ENCODE results near the gene PSPC1.
"Not testable (repeated sequence)": the region's sequence is repeated elsewhere in the genome, so short reads cannot be mapped to it uniquely, and the experiment has no call there.

Gene PSPC1

DNA sequence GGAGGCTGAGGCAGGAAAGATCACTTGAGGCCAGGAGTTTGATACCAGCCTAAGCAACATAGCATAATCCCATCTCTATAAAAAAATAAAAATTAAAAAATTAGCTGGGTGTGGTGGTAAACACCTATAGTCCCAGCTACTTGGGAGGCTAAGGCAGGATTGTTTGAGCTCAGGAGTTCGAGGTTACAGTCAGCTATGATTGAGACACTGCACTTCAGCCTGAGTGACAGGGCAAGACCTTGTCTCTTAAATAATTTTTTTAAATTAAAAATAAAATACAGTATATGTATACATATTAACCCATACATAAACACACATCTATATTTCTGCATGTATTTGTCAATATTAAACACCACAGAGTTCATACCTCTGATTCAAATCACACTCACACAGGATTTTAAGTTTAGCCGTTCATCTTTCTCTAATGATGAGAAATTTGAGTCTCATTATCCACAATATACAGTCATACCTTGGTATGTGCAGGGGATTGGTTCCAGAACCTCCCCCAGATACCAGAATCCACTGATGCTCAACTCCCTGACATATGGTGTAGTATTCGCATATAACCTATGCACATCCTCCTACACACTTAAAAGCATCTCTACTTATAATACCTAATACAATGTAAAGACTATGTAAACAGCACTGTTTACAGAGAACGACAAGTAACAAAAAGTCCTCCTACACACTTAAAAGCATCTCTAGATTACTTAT, 44.7 kb downstream of the PSPC1 start:
- no peaks in the 10 kb centered on the region for H3K27me3 ChIP-seq (replicated peaks; ENCODE audit: control insufficient read depth, insufficient read depth, low read length)
- no peak for DNase-seq (ENCODE audit: extremely low read depth, insufficient read length)
- no peak overlapping the region for H3K4me3 ChIP-seq (replicated peaks; ENCODE audit: low read depth, low read length)
- H3K36me3 ChIP-seq (ENCODE audit: control insufficient read depth, insufficient read depth, low read length) = peaks cover 3% of the 10 kb centered on the region
- TF ChIP-seq, protein P1, sequence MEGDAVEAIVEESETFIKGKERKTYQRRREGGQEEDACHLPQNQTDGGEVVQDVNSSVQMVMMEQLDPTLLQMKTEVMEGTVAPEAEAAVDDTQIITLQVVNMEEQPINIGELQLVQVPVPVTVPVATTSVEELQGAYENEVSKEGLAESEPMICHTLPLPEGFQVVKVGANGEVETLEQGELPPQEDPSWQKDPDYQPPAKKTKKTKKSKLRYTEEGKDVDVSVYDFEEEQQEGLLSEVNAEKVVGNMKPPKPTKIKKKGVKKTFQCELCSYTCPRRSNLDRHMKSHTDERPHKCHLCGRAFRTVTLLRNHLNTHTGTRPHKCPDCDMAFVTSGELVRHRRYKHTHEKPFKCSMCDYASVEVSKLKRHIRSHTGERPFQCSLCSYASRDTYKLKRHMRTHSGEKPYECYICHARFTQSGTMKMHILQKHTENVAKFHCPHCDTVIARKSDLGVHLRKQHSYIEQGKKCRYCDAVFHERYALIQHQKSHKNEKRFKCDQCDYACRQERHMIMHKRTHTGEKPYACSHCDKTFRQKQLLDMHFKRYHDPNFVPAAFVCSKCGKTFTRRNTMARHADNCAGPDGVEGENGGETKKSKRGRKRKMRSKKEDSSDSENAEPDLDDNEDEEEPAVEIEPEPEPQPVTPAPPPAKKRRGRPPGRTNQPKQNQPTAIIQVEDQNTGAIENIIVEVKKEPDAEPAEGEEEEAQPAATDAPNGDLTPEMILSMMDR (IDR thresholded peaks at IDR 0.05; ENCODE audit: insufficient read depth, low read length, poor library complexity, severe bottlenecking) = no peak

DNA sequence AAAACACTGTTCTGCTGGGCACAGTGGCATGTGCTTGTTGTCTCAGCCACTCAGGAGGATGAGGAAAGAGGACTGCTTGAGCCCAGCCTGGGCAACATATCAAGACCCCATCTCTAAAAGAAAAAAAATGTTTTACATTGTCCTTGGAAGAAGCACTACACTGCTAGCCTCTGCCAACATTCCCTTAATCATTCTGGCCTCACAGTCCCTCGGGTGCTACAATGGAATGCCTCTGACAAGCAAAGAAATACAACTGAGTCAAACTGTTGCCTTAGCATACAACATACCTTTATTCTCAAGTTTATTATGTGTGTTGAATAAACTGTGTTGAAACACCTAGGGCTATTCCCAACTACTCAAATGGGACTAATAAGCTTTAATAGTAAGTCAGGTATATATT, 56.1 kb downstream of the PSPC1 start:
- no peak for DNase-seq (ENCODE audit: extremely low read depth, insufficient read length)
- no peaks in the 10 kb centered on the region for H3K27me3 ChIP-seq (replicated peaks; ENCODE audit: control insufficient read depth, insufficient read depth, low read length)
- no peak overlapping the region for H3K4me3 ChIP-seq (replicated peaks; ENCODE audit: low read depth, low read length)
- TF ChIP-seq, protein P1 (IDR thresholded peaks at IDR 0.05; ENCODE audit: insufficient read depth, low read length, poor library complexity, severe bottlenecking) = no peak
- H3K36me3 ChIP-seq (ENCODE audit: control insufficient read depth, insufficient read depth, low read length) = peaks cover 5% of the 10 kb centered on the region

DNA sequence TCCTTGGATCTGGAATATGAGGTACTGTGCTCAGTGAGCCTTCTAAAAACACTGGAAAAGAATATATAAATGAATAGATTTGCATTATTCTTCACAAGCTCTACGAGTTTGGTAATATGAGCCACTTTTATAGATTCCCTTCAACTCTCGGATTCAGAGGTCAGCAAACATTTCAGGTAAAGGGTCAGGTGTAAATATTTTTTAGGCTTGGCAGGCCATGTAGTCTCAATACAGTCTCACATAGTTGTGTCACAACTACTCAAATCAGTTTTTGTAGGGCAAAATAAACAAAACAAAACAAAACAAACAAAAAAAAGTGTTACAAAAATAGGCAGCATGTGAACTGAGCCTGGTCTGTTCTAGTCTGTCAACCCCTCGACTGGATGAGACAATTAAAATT, 57.4 kb downstream of the PSPC1 start:
- no peaks in the 10 kb centered on the region for H3K27me3 ChIP-seq (replicated peaks; ENCODE audit: control insufficient read depth, insufficient read depth, low read length)
- H3K36me3 ChIP-seq (ENCODE audit: control insufficient read depth, insufficient read depth, low read length) = peaks cover 5% of the 10 kb centered on the region
- no peak for DNase-seq (ENCODE audit: extremely low read depth, insufficient read length)
- no peak overlapping the region for H3K4me3 ChIP-seq (replicated peaks; ENCODE audit: low read depth, low read length)
- TF ChIP-seq, protein P1 (IDR thresholded peaks at IDR 0.05; ENCODE audit: insufficient read depth, low read length, poor library complexity, severe bottlenecking) = no peak

DNA sequence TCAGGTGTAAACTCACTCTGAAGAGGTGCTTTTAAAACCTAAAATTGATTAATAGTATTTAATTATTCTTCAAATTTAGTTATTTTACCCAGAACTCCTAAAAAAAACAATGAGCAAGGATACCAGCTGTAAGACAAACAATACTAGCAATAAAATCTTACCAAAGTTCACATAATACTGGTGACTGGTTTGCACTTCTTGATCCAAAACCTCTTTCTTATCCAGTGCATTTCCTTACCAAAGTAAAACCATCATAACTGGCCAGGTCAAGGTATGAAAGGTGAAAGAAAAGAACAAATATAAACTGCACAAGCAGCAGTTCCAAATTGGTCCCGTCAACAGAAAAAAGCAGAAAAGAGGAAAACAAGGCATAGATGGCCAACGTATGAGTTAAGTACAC, 62.7 kb downstream of the PSPC1 start:
- Histone ChIP-seq H3K36me3 (ENCODE audit: control insufficient read depth, insufficient read depth, low read length) (no peaks in the 10 kb centered on the region; the same call in none of the 2 replicates), H3K4me3 (replicated peaks; ENCODE audit: low read depth, low read length) (no peak overlapping the region), H3K27me3 (replicated peaks; ENCODE audit: control insufficient read depth, insufficient read depth, low read length) (no peaks in the 10 kb centered on the region)
- DNase-seq (ENCODE audit: extremely low read depth, insufficient read length) = no peak
- TF ChIP-seq, protein P1 (IDR thresholded peaks at IDR 0.05; ENCODE audit: insufficient read depth, low read length, poor library complexity, severe bottlenecking) = no peak

DNA sequence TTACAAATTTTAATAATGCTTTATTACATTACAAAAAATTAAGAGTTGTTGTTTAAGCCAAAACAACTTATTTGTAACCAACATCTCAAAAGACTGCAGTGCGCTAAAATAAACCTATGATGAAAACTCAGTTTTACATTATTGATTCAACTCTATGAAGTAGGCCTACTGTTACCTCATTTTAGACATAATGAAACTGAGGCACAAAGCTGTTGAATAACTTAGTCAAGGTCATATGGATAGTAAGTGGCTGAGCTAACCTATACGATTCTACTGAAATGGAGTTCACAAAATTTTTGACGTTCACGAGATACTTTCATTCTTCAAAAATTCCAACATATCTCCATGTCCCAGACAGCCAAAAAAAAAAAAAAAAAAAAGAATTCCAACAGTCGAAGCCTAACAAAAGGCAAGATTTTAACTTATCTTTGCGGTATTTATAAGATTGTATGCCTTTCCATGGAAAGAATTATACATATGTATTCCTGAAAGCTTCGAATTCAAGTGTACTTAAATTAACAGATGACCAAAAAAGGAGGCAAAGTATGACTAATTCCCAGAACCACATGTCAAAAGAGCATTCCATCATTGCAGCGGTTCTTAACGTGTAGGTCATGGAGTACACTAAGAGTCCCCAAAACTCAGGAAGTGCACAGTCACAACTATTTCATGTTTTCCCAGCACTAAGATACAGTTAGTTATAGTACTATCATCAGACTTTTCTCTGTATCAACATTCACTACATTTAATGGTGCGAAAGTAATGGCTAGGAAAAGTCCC, 69.4 kb downstream of the PSPC1 start:
- TF ChIP-seq, protein P1 (IDR thresholded peaks at IDR 0.05; ENCODE audit: insufficient read depth, low read length, poor library complexity, severe bottlenecking) = no peak
- no peaks in the 10 kb centered on the region for H3K27me3 ChIP-seq (replicated peaks; ENCODE audit: control insufficient read depth, insufficient read depth, low read length)
- DNase-seq (ENCODE audit: extremely low read depth, insufficient read length) = peak; percentile 6
- no peaks in the 10 kb centered on the region; the same call in 1 of the 2 replicates for H3K36me3 ChIP-seq (ENCODE audit: control insufficient read depth, insufficient read depth, low read length)
- H3K4me3 ChIP-seq (replicated peaks; ENCODE audit: low read depth, low read length) = no peak overlapping the region

DNA sequence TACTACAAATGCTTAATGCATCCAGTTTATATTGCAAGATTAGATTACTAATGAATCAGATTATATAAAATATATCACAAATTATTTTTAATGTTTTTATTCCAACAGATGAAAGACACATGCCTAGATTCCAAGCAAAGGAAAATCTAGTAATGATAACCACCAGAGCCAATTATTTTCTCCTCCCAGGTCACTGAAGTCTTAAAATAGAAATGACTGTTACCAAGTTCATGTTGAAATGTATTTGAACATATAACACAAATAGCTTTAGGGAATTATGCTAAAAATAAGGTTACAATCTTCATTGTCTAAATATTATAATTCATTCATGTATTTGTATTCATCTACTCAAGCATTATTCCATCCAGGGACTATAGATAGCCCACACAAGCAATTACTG, 73.0 kb downstream of the PSPC1 start:
- H3K4me3 ChIP-seq (replicated peaks; ENCODE audit: low read depth, low read length); H3K27me3 ChIP-seq (replicated peaks; ENCODE audit: control insufficient read depth, insufficient read depth, low read length); DNase-seq (ENCODE audit: extremely low read depth, insufficient read length); H3K36me3 ChIP-seq (ENCODE audit: control insufficient read depth, insufficient read depth, low read length): not testable (repeated sequence)

DNA sequence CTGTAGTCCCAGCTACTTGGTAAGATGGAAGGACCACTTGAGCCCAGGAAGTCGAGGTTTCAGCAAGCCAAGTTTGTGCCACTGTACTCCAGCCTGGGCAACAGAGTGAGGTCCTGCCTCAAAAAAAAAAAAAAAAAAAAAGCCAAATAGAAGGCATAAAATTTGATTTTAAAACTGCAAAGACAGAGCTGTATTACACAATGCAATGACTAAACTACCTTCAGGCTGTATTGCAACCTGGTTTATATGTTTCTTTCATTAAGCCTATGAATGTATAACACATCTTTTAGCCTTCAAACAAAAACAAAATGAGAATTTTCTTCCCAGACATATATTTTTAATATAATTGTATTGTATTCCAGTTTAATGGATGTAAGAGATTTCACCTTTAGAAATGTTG, 73.7 kb downstream of the PSPC1 start:
- not testable (repeated sequence) for H3K27me3 ChIP-seq (replicated peaks; ENCODE audit: control insufficient read depth, insufficient read depth, low read length); DNase-seq (ENCODE audit: extremely low read depth, insufficient read length); H3K36me3 ChIP-seq (ENCODE audit: control insufficient read depth, insufficient read depth, low read length); H3K4me3 ChIP-seq (replicated peaks; ENCODE audit: low read depth, low read length)

DNA sequence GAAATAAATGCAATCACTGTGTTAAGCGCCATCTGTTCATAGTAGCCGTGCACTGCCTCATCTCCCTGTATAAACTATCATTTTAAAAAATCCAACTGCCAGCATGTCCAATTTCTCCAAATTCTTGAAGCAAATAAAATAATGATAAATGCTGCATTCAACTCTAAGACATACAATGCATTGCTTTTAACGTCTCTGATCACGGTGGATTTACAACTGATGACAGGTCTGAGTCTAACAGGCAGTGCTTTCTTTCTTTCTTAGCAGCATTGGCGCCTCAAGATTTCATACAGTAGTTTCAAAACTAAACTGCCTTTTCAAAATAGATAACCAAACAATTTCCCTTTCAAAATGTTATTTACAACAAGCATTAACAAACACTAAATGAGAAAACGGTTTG, 78.5 kb downstream of the PSPC1 start:
- not testable (repeated sequence) for DNase-seq (ENCODE audit: extremely low read depth, insufficient read length); H3K27me3 ChIP-seq (replicated peaks; ENCODE audit: control insufficient read depth, insufficient read depth, low read length); H3K4me3 ChIP-seq (replicated peaks; ENCODE audit: low read depth, low read length); H3K36me3 ChIP-seq (ENCODE audit: control insufficient read depth, insufficient read depth, low read length)

DNA sequence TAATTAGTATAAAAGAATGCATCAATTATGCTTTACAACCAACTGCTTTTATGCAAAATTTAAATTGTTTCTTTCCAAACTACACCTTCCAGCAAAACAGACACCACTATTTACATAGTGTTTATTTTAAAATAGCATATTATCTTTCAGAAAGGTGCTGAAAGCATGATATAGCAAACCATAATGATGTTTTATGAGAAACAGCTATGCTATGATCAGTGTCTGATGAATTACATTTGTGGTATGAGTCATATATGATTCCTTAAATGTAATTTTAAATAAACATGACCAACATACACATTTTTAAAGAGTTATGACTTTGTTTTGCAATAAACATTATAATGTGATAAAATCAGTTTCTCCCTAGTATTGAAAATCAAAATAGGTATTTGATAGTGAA, 81.1 kb downstream of the PSPC1 start:
- H3K36me3 ChIP-seq (ENCODE audit: control insufficient read depth, insufficient read depth, low read length); H3K27me3 ChIP-seq (replicated peaks; ENCODE audit: control insufficient read depth, insufficient read depth, low read length); DNase-seq (ENCODE audit: extremely low read depth, insufficient read length); H3K4me3 ChIP-seq (replicated peaks; ENCODE audit: low read depth, low read length): not testable (repeated sequence)

Data from GM06990 (cell line).